GM19372 (cell line): ENCODE data around the gene CTU1.
"Not testable (repeated sequence)": the region's sequence is repeated elsewhere in the genome, so short reads cannot be mapped to it uniquely, and the experiment has no call there.

Experiments
- ATAC-seq: cut with Tn5 transposase; IDR thresholded peaks from one replicate; pipeline ENCODE4 v1.9.1; 2021; ENCODE audit warnings: mild to moderate bottlenecking, low read depth, moderate library complexity; ENCODE audit not compliant: unreplicated experiment

Gene CTU1

DNA sequence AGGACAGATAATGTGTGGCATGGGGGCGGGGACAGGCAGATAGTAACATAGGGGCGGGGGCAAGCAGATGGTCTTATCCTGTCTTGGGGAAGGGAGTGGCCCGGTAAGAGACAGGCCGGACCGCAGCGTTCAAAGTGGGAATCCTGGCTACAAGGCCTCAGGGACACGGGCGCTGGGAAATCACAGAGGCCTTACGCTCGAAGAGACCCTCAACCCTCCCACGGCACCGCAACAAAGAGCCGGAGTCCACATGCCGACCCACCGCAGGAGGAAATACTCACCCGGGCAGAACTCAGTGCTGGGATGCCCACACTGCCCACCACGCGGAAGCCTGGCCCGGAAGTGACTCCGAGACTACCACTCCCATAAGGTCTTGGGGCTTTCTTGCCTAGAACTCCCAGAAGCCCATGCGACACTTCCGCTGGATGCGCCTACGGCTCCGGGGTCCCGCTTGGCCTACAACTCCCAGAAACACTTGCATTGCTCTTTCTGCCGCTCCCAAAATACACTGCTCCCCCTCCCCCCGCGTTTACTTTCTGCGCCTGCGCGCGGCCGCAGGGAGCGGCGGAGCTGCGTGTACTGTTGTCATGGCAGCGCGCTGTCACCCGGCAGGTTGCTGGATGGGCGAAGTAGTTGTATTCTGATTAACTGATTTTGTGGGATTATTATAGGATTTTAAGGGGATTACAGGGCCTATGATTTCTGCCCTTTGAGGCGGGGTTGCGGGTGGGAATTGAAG lies at the start of gene CTU1:
CTU1 (minus strand) TSS at position 344 of the 739 bp plus-strand sequence. CDS start 3,840 bp downstream, outside the sequence.
- peak; percentile 97 for ATAC-seq

DNA sequence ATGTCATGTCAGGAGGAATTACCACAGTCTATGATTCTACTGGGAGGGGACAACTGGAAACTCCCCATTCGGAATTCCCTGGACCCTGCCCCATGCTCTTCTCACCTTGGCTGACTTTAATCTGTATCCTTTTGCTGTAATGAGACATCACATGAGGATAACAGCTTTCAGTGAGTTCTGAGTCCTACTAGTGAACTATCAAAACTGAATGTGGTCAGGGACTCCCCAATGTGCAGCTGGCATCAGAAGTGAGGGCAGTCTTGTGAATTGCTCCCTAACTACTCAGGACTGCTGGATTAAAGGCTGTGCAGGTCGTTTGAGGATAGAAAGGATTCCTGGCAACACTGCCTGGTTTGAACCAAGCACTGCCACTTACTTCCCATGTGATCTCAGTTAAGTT lies 49.1 kb upstream of the CTU1 start:
- ATAC-seq: no peak

DNA sequence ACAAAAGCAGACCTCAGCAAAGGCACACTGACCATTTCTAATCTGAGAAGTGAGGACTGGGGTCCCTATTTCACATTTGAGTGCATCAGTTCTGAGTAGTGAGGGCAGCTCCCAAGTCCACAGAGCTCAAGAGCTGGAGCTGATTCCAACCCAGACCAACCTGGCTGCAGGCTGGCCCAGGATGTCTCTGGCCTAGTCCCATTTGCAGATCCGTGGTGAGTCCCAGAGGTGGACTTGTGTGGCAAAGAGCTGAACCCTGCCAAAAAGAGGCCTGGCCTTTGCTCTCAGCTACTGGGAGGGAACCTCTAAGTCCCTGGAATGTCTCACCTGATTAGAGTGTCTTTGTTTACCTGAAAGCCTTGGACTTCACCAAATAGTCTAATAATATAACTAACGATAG lies 48.5 kb upstream of the CTU1 start:
- no peak for ATAC-seq

DNA sequence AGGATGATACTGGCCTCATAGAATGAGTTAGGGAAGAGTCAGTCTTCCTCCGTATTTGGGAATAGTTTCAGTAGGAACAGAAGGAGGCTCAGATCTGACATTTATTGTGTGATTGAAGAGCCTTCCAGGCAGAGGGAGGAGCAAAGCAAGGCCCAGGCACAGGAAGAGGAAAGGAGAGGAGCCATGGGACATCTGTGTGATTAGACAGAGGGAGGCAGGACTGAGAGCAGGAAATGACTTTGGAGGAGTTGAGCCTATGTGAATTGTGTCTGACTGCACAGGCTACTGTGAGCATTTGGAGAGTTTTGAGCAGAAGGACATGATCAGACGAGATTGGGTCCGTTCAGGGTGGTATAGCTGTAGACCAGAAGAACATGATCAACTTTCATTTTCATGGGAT lies 42.4 kb upstream of the CTU1 start:
- ATAC-seq: no peak

DNA sequence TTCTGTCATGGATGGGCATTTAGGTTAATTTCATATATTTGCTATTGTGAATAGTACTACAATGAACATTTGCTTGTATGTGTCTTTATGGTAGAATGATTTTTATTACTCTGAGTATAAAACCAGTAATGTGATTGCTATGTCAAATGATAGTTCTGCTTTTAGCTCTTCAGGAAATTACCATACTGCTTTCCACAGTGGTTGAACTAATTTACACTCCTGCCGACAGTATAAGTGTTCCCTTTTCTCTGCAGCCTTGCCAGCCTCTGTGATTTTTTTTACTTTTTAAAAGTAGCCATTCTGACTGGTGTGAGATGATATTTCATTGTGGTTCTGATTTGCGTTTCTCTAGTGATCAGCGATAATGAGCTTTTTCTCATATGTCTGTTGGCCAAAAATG lies 40.4 kb upstream of the CTU1 start:
- no peak for ATAC-seq

DNA sequence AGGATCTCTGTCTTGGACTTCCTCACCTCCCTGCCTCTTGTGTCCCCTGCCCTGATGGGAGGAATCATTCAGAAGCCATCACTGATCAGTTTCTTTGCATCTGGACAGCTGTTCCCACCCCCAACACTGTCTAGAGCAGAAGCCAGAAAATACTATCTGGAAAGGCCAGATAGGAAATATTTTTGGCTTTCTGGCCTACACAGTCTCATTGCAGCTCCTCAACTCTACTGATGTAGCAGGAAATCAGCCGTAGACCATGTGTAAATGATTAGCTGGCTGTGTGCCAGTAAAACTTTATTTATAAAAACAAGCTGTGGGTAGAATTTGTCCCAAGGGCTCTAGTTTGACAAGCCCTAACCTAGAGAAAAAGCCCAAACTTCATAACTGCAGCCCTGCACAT lies 39.5 kb upstream of the CTU1 start:
- no peak for ATAC-seq

DNA sequence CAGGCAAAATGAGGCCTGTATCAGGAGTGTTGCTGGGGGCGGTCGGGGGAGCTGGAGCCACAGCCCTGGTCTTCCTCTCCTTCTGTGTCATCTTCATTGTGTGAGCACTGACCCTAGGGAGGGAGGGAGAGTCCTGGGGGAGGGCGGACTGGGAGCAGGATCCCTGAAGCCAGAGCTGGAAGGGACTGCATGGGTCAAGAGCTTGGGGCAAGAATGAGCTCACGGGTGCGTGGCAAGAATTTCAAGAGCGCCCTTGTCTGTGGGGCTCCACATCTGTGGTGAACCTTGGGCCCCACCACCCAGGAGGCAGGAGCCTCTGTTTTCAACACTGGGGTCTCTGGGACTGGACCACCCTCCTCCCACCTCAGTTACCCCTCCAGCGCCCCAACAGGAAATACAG lies 38.5 kb upstream of the CTU1 start:
- ATAC-seq: no peak

DNA sequence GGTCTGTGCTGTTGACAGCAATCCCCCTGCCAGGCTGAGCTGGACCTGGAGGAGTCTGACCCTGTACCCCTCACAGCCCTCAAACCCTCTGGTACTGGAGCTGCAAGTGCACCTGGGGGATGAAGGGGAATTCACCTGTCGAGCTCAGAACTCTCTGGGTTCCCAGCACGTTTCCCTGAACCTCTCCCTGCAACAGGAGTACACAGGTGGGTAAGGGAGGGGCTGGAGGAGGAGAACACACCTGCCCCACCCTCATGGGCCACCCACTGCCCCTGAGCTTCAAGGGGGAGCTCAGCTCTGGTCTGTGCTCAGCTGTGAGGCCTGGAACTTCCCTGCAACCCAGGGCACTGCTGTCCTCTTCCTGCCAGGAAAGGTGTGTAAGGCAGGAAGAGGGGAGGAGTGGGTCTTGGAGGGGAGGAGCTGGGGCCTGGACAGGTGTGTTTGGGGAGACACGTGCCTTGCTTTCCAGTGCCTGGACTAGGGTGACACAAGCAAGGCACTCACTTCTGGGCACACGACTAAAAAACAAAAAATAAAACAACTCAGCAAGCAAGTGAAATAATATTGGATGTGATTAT lies 37.8 kb upstream of the CTU1 start:
- ATAC-seq: no peak

DNA sequence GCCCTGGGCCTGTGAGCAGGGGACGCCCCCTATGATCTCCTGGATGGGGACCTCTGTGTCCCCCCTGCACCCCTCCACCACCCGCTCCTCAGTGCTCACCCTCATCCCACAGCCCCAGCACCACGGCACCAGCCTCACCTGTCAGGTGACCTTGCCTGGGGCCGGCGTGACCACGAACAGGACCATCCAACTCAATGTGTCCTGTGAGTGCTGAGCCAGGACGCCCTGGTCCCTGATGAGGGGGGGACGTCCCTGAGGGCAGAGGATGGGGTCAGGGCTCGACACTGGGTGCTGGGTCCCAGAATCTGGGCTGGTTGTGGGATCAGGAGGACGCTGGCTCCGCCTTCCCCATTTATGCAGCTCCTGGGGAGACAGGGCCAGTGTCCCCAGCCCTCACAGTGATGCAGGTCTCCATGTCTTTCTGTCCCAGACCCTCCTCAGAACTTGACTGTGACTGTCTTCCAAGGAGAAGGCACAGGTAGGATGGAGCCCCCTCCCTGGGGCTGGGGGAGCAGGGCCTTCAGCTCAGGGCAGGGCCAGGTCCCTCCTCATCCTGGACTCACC lies 36.4 kb upstream of the CTU1 start:
- ATAC-seq: no peak

DNA sequence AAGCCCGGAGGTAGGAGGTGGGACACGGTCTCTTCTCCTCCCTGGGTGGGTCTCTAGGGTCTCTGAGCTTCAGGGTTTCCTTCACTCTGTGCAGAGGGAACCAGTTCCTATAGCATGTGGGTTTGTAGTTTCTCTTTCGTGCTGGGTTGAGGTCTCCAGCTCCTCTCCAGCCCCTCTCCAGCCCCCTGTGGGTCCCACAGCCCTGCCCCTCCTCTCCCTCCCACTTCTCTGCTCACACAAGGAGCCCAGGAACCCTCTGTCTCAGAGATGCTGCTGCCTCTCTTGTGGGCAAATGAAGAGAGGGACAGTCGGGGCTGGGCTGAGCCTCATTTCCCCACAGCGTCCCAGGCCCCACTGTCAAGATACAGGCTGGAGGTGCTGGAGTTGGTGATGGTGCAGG lies 35.3 kb upstream of the CTU1 start:
- no peak for ATAC-seq

DNA sequence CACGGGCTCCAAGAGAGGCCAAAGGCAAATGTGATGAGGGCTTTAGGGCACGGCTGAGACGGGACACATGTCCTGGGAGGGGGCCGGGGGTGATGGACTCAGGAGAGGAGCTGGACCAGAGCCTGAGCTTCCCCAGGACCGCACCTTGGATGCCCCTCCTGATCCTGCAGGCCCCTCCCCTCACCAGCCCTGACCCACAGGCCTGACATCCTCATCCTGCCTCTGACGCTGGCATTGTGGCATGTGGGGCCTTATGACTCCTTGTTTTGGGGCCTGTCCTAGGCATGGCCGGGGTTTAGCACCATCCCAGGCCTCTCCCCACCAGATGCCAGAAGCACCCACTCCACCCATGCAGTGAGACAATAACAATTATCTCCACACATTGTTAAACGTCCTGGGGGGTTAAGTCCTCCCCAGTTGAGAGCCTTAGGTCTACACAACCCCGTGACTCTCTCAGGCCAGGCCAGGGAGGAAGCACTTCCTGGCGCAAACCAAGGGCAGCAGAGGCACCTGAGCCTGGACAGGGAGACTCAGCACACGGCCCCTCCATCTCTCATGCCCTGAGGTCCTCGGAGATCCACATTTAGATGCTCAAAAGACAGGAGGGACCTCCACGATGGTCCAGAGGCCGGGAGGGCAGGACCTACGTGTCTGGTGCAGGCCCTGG lies 34.7 kb upstream of the CTU1 start:
- ATAC-seq: not testable (repeated sequence)

DNA sequence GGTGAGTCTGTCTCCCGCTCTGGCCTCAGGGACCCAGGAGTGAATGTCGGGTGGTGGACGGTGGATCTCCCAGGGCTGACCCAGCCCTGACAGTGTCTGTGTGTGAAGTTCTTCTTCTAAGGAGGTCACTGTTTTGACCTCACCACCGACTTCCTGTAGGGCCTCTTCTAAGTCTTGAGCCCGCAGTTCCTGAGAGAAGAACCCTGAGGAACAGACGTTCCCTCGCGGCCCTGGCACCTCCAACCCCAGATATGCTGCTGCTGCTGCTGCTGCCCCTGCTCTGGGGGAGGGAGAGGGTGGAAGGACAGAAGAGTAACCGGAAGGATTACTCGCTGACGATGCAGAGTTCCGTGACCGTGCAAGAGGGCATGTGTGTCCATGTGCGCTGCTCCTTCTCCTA lies 33.9 kb upstream of the CTU1 start, which contains the start of gene SIGLEC7:
SIGLEC7 (plus strand) TSS at position 183 of the 400 bp plus-strand sequence; CDS start at position 252, 69 bp downstream.
- ATAC-seq: no peak

DNA sequence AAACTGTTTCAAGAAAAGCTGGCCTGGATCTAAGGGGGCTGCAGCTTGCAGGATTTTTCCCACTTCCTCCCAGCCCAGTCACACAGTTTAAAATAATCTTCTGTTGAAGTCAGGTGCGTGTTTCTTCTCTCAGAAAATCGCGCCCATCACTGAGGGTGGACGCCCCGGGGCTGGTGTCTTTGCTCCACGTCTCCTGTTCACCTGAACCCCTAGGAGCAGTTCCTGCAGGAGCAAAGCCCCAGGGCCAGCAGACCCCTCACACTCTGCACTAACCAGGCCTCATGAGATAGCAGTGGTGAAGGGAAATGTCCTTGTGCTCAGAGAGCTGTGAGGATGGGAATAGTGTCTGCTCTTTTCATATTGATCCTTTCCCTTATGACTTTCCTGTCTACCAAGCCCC lies 33.0 kb upstream of the CTU1 start:
- no peak for ATAC-seq

DNA sequence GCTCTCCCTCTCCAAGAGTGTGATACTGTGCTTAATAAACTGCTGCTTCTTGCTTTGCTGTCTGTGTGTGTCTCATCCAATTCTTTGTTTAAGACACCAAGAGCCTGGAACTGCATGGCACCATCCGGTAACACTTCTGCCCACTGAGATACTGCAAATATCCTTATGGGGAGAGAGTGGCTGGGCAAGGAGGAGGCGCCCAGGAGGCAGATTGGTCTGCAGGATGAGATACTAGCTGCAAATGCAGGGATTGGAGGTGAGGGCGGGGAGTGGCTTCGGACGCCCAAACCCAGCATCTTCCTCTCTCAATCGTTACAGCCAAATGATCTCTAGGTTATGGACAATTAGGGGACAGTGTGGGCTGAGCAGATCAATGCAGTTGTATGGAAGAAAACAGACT lies 32.2 kb upstream of the CTU1 start:
- ATAC-seq: no peak

DNA sequence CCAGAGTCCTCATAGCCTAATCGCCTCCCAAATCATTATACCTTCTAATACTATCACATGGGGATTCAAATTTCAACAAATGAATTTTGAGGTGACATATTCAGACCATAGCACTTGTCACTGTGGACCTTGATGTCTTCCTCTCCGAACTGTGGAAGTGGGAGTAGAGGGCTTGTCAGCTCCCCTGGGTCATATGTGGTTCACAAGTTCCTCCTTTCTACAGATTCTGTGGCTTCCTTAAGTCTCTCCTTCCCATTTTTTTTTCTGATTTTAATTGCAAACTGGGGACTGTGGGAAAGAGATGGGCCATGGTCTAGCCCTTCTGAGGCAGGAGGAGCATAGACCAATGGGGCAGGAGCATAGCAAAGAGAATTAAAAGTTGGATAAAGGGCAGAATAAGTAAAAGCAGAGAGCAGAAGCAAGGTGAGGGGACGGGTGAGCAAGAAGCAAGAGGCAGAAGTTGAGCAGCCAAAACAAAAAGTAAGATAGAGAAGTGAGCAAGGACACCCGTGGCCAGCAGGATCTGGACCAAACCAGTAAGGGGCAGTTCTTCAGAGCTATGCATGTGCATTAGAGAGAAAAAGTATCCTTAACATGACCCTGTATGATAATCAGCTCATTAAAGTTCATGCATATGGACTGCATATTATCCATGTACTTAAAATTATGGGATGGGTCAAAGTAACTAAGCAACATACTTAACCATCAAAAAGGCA lies 31.2 kb upstream of the CTU1 start:
- no peak for ATAC-seq

DNA sequence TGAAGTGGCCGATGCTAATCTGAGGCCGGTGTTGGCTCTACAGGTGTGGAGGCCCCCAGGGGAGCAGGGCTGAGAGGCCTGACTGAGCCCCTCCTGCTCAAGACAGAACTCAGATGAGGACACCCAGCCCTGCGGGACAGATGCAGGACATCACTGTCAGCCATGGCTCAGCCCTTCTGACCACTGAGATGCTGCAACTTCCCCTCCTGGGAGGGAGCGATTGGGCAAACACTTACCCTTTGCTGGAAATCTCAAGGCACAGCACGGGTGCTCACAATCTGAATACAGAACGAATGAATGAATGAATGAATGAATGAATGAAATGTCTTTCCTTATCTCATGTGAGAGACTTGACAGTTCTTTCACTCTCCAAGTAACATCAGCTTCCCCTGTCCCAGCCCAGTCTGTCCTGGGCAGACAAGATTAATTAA lies 30.4 kb upstream of the CTU1 start:
- no peak for ATAC-seq

DNA sequence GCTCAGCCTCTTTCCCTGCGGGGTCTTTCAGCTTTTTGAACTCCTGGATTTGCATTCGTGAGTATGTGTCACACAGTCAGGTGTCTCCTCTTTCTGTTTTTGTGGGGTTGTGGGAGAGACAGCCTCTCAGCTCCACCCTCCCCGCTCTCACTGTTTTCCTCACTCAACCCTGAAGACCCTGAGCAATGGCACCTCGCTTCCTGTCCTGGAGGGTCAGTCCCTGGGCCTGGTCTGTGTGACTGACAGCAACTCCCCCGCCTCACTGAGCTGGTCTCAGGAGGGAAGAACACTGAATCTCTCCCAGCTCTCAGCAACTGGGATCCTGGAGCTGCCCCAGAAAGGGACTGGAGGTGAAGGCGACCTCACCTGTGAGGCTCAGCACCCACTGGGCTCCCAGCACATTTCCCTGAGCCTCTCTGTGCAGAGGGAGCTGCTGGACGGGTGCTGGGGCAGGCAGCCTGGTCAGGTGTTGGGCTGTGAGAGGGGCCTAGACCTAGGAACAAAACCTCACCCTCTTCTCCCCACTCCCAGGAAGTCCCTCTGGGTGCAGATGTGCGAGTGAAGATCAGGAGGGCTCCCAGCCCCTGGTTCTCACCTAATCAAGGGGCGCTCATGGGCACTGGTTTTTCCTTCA lies 29.7 kb upstream of the CTU1 start:
- no peak for ATAC-seq

DNA sequence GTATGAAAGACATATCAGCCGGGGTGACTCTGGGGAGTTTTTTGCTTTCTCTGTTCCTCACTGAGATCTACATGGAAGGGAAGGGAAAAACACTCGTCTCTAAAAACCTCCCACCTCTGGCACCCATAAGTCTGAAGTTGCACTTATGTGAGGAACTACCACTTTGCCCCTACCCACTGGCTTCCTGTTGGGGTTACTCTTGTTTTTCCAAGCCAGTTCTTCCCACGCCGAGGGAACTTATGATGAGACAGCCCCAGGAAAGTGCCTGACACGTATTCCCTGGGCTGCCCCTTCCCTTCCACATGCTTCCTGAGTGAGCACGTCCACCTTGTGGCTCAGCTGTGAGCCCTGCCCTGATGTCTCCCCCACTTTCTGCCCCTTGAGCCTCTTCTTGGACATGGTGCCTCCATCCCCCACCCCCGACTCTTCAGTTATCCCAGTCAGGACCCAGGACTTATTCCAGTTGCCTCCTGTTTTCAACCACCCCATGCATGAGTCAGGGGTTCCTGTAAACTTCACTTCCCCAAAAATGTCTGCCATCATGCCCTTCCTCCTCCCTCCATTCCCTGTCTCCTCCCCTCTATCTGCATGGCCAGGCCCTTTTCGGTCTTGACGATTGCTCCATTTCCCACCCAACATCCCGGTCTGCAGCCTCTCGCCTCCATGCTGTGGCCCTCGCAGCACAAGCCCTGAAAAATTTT lies 28.8 kb upstream of the CTU1 start:
- ATAC-seq: no peak

DNA sequence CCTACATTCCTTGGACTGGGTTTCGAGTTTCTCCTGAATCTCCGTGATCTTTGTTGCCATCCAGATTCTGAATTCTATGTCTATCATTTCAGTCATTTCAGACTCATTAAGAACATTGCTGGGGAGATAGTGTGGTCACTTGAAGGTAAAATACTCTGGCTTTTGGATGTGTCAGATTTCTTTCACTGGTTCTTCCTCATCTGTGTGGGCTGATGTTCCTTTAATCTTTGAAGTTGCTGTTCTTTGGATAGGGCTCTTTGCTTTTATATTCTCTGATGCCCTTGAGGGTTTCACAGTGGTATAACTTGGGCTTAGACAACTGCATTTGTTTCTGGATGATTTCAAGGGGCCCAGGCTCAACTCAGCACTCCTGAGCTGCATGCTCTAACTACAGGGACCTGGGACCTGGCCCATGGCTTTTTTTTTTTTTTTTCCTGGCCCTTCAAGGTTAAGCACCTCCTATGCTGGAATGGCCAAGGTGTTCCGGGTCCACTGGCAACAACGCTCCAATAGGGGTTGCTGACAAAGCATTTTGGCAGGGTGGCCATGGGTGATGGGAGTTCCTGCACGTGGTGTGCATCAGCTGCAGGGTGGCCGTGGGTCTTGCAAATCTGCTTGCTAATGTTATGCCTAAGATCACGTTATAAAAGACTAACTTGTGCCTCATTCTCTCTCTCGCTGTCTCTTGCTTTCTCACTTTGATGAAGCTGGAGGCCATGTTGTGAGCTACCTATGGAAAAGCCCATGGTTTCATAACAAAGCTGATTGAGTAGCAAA lies 28.0 kb upstream of the CTU1 start:
- no peak for ATAC-seq
